ENCODE results near the gene ARID1B. TPM values are rescaled to one million over a fixed set of nuclear protein-coding genes. Genes with fewer than 3 reads are reported as not detected.

The ARID1B gene
- total and polyA plus RNA-seq, 4 donors: 7.0 to 49.0 (median 24.2) TPM

DNA sequence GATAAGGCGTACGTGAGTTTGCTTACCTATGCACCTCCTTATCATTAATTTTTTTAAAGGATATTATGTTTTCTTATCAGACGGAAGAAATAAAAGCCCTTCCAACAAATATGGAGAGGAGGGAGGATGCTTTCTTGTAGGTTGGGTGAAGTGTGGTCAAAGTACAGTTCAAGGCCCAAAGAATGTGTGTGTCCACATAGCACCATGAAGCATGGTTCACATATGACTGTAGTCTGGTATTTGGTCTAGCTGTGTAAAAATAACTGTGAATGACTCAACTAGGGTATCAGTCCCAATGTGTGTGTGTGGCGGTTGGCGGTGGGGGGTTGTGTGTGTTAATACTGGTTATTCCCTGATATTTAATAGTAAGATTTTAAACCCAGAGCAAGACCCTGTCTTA, 333.4 kb downstream of the ARID1B start:
- peaks cover 0 to 10% (median 3%) of the 10 kb centered on the region in 4 donors for H3K4me1 ChIP-seq (ENCODE audit: control insufficient read depth in 4 of 4, insufficient read depth in 4 of 4, low read length in 3 of 4)
- TF ChIP-seq RXRA (IDR thresholded peaks at IDR 0.05) (no peak), FOXA1 (IDR thresholded peaks at IDR 0.05) (no peak), HNF4A (conservative IDR thresholded peaks at IDR 0.05) (no peak), EGR1 (IDR thresholded peaks at IDR 0.05; ENCODE audit: low read depth in 2 of 2) (no peak), GABPA (IDR thresholded peaks at IDR 0.05 in 1 of 2, conservative IDR thresholded peaks at IDR 0.05 in 1 of 2) (no peak), TAF1 (conservative IDR thresholded peaks at IDR 0.05) (no peak), JUND (IDR thresholded peaks at IDR 0.05) (no peak)
- TF ChIP-seq, protein P1, sequence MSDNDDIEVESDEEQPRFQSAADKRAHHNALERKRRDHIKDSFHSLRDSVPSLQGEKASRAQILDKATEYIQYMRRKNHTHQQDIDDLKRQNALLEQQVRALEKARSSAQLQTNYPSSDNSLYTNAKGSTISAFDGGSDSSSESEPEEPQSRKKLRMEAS (IDR thresholded peaks at IDR 0.05): no peak
- TF ChIP-seq, protein P2, sequence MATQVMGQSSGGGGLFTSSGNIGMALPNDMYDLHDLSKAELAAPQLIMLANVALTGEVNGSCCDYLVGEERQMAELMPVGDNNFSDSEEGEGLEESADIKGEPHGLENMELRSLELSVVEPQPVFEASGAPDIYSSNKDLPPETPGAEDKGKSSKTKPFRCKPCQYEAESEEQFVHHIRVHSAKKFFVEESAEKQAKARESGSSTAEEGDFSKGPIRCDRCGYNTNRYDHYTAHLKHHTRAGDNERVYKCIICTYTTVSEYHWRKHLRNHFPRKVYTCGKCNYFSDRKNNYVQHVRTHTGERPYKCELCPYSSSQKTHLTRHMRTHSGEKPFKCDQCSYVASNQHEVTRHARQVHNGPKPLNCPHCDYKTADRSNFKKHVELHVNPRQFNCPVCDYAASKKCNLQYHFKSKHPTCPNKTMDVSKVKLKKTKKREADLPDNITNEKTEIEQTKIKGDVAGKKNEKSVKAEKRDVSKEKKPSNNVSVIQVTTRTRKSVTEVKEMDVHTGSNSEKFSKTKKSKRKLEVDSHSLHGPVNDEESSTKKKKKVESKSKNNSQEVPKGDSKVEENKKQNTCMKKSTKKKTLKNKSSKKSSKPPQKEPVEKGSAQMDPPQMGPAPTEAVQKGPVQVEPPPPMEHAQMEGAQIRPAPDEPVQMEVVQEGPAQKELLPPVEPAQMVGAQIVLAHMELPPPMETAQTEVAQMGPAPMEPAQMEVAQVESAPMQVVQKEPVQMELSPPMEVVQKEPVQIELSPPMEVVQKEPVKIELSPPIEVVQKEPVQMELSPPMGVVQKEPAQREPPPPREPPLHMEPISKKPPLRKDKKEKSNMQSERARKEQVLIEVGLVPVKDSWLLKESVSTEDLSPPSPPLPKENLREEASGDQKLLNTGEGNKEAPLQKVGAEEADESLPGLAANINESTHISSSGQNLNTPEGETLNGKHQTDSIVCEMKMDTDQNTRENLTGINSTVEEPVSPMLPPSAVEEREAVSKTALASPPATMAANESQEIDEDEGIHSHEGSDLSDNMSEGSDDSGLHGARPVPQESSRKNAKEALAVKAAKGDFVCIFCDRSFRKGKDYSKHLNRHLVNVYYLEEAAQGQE (IDR thresholded peaks at IDR 0.05): no peak
- TF ChIP-seq, protein P3, sequence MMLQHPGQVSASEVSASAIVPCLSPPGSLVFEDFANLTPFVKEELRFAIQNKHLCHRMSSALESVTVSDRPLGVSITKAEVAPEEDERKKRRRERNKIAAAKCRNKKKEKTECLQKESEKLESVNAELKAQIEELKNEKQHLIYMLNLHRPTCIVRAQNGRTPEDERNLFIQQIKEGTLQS (IDR thresholded peaks at IDR 0.05): no peak
- no peak overlapping the region for H3K27ac ChIP-seq (ENCODE audit: low read depth in 1 of 2, low read length in 2 of 2)
- peaks cover 0 to 13% (median 4%) of the 10 kb centered on the region in 4 donors for H3K36me3 ChIP-seq (ENCODE audit: control insufficient read depth in 4 of 4, insufficient read depth in 3 of 4, low read depth in 1 of 4, low read length in 3 of 4)
- H3K27me3 ChIP-seq (ENCODE audit: control insufficient read depth in 4 of 4, insufficient read depth in 4 of 4, low read length in 3 of 4): no peaks in the 10 kb centered on the region
- WGBS: 90% methylated on average over 5 of the region's 5 CpGs
- H3K4me3 ChIP-seq (ENCODE audit: low read depth in 1 of 3, low read length in 3 of 3): no peak overlapping the region
- H3K9ac ChIP-seq (ENCODE audit: low read depth in 1 of 2, low read length in 2 of 2): no peak overlapping the region
- H3K9me3 ChIP-seq (ENCODE audit: control insufficient read depth in 4 of 4, low read length in 3 of 4): no peaks in the 10 kb centered on the region
- no peak for DNase-seq (ENCODE audit: low spot score)

DNA sequence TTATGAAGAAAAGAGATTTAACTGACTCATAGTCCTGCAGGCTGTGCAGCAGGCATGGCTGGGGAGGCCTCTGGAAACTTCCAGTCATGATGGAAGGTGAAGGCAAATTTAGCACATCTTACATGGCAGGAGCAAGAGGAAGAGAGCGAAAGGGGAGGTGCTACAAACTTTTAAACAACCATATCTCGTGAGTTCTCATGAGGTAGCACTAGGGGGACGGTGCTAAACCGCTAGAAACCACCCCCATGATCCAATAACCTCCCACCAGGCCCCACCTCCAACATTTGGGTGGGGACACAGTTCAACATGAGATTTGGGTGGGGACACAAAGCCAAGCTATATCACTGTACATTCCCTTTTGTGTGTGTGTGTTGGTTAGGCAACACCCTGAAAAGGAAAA, 336.2 kb downstream of the ARID1B start:
- no peak for TF ChIP-seq YY1 (IDR thresholded peaks at IDR 0.05)
- TF ChIP-seq EGR1 (IDR thresholded peaks at IDR 0.05; ENCODE audit: low read depth in 2 of 2): no peak
- TF ChIP-seq RXRA (IDR thresholded peaks at IDR 0.05): no peak
- no peak for TF ChIP-seq RAD21 (IDR thresholded peaks at IDR 0.05)
- TF ChIP-seq NR2F2 (IDR thresholded peaks at IDR 0.05): no peak
- TF ChIP-seq HNF4G (IDR thresholded peaks at IDR 0.05): no peak
- no peak for TF ChIP-seq FOXA1 (IDR thresholded peaks at IDR 0.05)
- TF ChIP-seq FOXA2 (IDR thresholded peaks at IDR 0.05): no peak
- no peak for TF ChIP-seq JUND (IDR thresholded peaks at IDR 0.05)
- no peak for TF ChIP-seq HNF4A (conservative IDR thresholded peaks at IDR 0.05)
- H3K4me3 ChIP-seq (ENCODE audit: low read depth in 1 of 3, low read length in 3 of 3): no peak overlapping the region
- peaks cover 0 to 13% (median 4%) of the 10 kb centered on the region in 4 donors for H3K36me3 ChIP-seq (ENCODE audit: control insufficient read depth in 4 of 4, insufficient read depth in 3 of 4, low read depth in 1 of 4, low read length in 3 of 4)
- no peaks in the 10 kb centered on the region for H3K27me3 ChIP-seq (ENCODE audit: control insufficient read depth in 4 of 4, insufficient read depth in 4 of 4, low read length in 3 of 4)
- DNase-seq (ENCODE audit: low spot score): no peak
- no peak overlapping the region for H3K27ac ChIP-seq (ENCODE audit: low read depth in 1 of 2, low read length in 2 of 2)
- no peaks in the 10 kb centered on the region for H3K9me3 ChIP-seq (ENCODE audit: control insufficient read depth in 4 of 4, low read length in 3 of 4)
- H3K9ac ChIP-seq (ENCODE audit: low read depth in 1 of 2, low read length in 2 of 2): no peak overlapping the region
- WGBS: over 99% methylated on average over 4 of the region's 4 CpGs
- H3K4me1 ChIP-seq (ENCODE audit: control insufficient read depth in 4 of 4, insufficient read depth in 4 of 4, low read length in 3 of 4): peaks cover 0 to 18% (median 9%) of the 10 kb centered on the region in 4 donors

DNA sequence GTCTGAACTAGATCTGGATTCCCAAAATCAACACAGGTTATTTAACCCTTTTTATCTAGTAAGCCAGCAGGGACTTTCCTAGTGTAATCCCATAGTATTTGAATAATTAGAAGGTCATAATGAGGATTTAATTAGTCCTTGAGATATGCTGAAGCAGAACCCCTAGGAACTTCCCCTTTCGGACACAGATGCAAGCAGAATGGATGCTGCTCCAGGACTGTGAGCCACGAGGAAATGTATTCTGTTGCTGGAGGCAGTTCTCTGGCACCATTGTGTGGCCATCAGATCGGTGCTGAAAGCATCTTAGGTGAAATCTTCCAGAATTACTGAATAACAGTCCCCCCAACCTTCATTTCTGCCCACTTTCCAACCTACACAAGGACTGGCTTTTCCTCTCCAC, 339.2 kb downstream of the ARID1B start:
- no peaks in the 10 kb centered on the region for H3K27me3 ChIP-seq (ENCODE audit: control insufficient read depth in 4 of 4, insufficient read depth in 4 of 4, low read length in 3 of 4)
- peaks cover 0 to 7% (median 4%) of the 10 kb centered on the region in 4 donors for H3K36me3 ChIP-seq (ENCODE audit: control insufficient read depth in 4 of 4, insufficient read depth in 3 of 4, low read depth in 1 of 4, low read length in 3 of 4)
- 80% methylated on average over 3 of the region's 3 CpGs for WGBS
- no peak overlapping the region for H3K27ac ChIP-seq (ENCODE audit: low read depth in 1 of 2, low read length in 2 of 2)
- peaks cover 6 to 40% (median 29%) of the 10 kb centered on the region in 4 donors for H3K4me1 ChIP-seq (ENCODE audit: control insufficient read depth in 4 of 4, insufficient read depth in 4 of 4, low read length in 3 of 4)
- no peak overlapping the region for H3K9ac ChIP-seq (ENCODE audit: low read depth in 1 of 2, low read length in 2 of 2)
- DNase-seq (ENCODE audit: low spot score): no peak
- no peaks in the 10 kb centered on the region for H3K9me3 ChIP-seq (ENCODE audit: control insufficient read depth in 4 of 4, low read length in 3 of 4)
- H3K4me3 ChIP-seq (ENCODE audit: low read depth in 1 of 3, low read length in 3 of 3): no peak overlapping the region
- TF ChIP-seq, protein P1 (IDR thresholded peaks at IDR 0.05): no peak
- TF ChIP-seq HNF4A (conservative IDR thresholded peaks at IDR 0.05): no peak
- TF ChIP-seq, protein P3 (IDR thresholded peaks at IDR 0.05): no peak
- no peak for TF ChIP-seq FOXA2 (IDR thresholded peaks at IDR 0.05)
- TF ChIP-seq, protein P4, sequence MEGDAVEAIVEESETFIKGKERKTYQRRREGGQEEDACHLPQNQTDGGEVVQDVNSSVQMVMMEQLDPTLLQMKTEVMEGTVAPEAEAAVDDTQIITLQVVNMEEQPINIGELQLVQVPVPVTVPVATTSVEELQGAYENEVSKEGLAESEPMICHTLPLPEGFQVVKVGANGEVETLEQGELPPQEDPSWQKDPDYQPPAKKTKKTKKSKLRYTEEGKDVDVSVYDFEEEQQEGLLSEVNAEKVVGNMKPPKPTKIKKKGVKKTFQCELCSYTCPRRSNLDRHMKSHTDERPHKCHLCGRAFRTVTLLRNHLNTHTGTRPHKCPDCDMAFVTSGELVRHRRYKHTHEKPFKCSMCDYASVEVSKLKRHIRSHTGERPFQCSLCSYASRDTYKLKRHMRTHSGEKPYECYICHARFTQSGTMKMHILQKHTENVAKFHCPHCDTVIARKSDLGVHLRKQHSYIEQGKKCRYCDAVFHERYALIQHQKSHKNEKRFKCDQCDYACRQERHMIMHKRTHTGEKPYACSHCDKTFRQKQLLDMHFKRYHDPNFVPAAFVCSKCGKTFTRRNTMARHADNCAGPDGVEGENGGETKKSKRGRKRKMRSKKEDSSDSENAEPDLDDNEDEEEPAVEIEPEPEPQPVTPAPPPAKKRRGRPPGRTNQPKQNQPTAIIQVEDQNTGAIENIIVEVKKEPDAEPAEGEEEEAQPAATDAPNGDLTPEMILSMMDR (IDR thresholded peaks at IDR 0.05; ENCODE audit: low read depth, low read length, missing input control): no peak
- no peak for TF ChIP-seq GABPA (IDR thresholded peaks at IDR 0.05 in 1 of 2, conservative IDR thresholded peaks at IDR 0.05 in 1 of 2)
- TF ChIP-seq, protein P5, sequence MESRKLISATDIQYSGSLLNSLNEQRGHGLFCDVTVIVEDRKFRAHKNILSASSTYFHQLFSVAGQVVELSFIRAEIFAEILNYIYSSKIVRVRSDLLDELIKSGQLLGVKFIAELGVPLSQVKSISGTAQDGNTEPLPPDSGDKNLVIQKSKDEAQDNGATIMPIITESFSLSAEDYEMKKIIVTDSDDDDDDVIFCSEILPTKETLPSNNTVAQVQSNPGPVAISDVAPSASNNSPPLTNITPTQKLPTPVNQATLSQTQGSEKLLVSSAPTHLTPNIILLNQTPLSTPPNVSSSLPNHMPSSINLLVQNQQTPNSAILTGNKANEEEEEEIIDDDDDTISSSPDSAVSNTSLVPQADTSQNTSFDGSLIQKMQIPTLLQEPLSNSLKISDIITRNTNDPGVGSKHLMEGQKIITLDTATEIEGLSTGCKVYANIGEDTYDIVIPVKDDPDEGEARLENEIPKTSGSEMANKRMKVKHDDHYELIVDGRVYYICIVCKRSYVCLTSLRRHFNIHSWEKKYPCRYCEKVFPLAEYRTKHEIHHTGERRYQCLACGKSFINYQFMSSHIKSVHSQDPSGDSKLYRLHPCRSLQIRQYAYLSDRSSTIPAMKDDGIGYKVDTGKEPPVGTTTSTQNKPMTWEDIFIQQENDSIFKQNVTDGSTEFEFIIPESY (IDR thresholded peaks at IDR 0.05): no peak
- no peak for TF ChIP-seq RAD21 (IDR thresholded peaks at IDR 0.05)
- no peak for TF ChIP-seq JUND (IDR thresholded peaks at IDR 0.05)
- TF ChIP-seq TAF1 (conservative IDR thresholded peaks at IDR 0.05): no peak
- no peak for TF ChIP-seq RXRA (IDR thresholded peaks at IDR 0.05)
- TF ChIP-seq SP1 (IDR thresholded peaks at IDR 0.05): no peak
- no peak for TF ChIP-seq NR2F2 (IDR thresholded peaks at IDR 0.05)

Measured in liver (tissue), 9 donors.